Breast epithelium (tissue), 4 donors: ENCODE results near the gene NEIL3. TPM values are rescaled to one million over a fixed set of nuclear protein-coding genes. Genes with fewer than 3 reads are reported as not detected.

Source experiments
- DNase-seq, 2 donors: peaks; one replicate each; pipeline ENCODE4 v3.0.0-alpha.2; 2019; ENCODE audit warnings: low spot score in 2 of 2
- H3K27ac ChIP-seq, 2 donors: fragments of 200-600 bp; sonication (generic) in 1 of 2; one replicate each; pipeline ENCODE4 v1.5.1; 2016 to 2019; ENCODE audit warnings: mild to moderate bottlenecking in 1 of 2
- H3K27me3 ChIP-seq, 2 donors: fragments of 200-600 bp; sonication (generic) in 1 of 2; one replicate each; pipeline versions ENCODE4 v1.5.1 to v1.6.0; 2017 to 2019; ENCODE audit warnings: control low read depth in 1 of 2, mild to moderate bottlenecking in 1 of 2
- H3K36me3 ChIP-seq: fragments of 200-600 bp; one replicate; pipeline ENCODE4 v1.5.1; 2019
- H3K4me1 ChIP-seq, 2 donors: fragments of 200-600 bp; sonication (generic); one replicate each; pipeline ENCODE4 v1.5.1; 2016 to 2019; ENCODE audit warnings: control low read depth in 1 of 2
- H3K4me3 ChIP-seq, 3 donors: fragments of 200-600 bp; sonication (generic); 1 replicate in 2 of 3; 2 replicates in 1 of 3; pipeline ENCODE4 v1.5.1; 2016 to 2019; ENCODE audit warnings: mild to moderate bottlenecking in 3 of 3, moderate library complexity in 2 of 3
- H3K9me3 ChIP-seq, 2 donors: fragments of 200-600 bp; sonication (generic) in 1 of 2; one replicate each; pipeline ENCODE4 v1.5.1; 2016 to 2019; ENCODE audit warnings: control low read depth in 1 of 2
- POLR2A ChIP-seq: fragments of 450-650 bp; IDR thresholded peaks from one replicate; pipeline ENCODE4 v1.6.1; 2016; ENCODE audit warnings: antibody characterized with exemption, mild to moderate bottlenecking, moderate library complexity
- POLR2AphosphoS5 ChIP-seq, 3 donors: sonication (generic); formaldehyde crosslinking; IDR thresholded peaks; one replicate each; pipeline ENCODE4 v1.6.1; 2017; ENCODE audit warnings: antibody characterized with exemption in 3 of 3
- intact Hi-C: fragments of 100-400 bp; cut with DNase I; formaldehyde crosslinking; loops from one replicate; pipeline ENCODE4 v1.15.1; 2023; ENCODE audit warnings: low total_unique reads
- total RNA-seq, 3 donors: library from RNA; depleted of rRNA; stranded (reverse); fragments of >200 nt; gene quantifications; one replicate each; pipeline ENCODE4 v1.1.0, GENCODE V29; 2016
- TF ChIP-seq, protein P1 (sequence below), 3 donors: fragments of 450-650 bp; IDR thresholded peaks; one replicate each; pipeline ENCODE4 v1.5.1; 2016 to 2017; ENCODE audit warnings: antibody characterized with exemption in 3 of 3, mild to moderate bottlenecking in 3 of 3, moderate library complexity in 3 of 3

The NEIL3 gene, protein sequence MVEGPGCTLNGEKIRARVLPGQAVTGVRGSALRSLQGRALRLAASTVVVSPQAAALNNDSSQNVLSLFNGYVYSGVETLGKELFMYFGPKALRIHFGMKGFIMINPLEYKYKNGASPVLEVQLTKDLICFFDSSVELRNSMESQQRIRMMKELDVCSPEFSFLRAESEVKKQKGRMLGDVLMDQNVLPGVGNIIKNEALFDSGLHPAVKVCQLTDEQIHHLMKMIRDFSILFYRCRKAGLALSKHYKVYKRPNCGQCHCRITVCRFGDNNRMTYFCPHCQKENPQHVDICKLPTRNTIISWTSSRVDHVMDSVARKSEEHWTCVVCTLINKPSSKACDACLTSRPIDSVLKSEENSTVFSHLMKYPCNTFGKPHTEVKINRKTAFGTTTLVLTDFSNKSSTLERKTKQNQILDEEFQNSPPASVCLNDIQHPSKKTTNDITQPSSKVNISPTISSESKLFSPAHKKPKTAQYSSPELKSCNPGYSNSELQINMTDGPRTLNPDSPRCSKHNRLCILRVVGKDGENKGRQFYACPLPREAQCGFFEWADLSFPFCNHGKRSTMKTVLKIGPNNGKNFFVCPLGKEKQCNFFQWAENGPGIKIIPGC
- total RNA-seq: under 1 TPM in 1 of 3 donors, not detected in 2; 0.32 TPM

DNA sequence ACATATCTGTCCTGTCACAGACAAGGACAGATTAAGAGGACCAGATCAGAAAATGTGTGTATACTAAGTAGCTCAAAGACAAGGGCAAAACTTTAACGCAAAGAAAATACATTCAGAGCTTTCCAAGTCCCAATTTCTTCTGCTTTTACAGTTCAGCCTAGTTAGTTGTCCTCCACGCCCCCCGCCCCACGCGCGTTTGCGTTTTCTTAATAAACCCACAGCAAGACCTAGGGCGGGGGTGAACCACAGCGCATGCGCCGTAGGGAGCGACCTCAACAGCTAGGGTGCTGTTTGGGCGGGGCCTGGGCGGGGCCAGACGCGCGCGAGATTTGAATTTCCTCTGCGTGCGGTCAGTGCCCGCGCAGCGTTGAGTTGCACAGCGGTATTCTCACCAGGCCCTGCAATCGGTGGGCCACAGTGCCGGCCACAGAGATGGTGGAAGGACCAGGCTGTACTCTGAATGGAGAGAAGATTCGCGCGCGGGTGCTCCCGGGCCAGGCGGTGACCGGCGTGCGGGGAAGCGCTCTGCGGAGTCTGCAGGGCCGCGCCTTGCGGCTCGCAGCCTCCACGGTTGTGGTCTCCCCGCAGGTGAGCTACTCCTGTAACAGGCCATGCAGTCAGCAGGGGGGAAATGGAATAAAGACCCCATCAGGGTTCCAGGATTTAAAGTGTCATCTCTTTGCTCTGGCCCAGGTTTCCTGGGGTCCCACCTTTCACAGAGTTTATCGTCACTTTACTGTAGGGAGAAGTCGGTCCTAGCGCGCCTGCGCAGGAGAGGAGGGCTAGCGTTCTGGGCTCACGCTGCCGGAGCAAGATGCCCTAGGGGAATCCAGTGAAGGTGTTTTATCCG, at the start of gene NEIL3:
NEIL3 (plus strand) TSS at position 353 of the 850 bp plus-strand sequence; CDS start at position 433, 80 bp downstream.
- Histone ChIP-seq H3K27me3 (no peaks in the 10 kb centered on the region), H3K9me3 (no peaks in the 10 kb centered on the region), H3K27ac (no peak within 1 kb of the TSS), H3K4me3 (peak within 1 kb of the TSS; percentile 53 to 77 (median 62)), H3K36me3 (no peaks in the 10 kb centered on the region), H3K4me1 (no peaks in the 10 kb centered on the region)
- DNase-seq: peak; percentile 53 to 78
- no peak for TF ChIP-seq POLR2A
- intact Hi-C loops: no loop called here

DNA sequence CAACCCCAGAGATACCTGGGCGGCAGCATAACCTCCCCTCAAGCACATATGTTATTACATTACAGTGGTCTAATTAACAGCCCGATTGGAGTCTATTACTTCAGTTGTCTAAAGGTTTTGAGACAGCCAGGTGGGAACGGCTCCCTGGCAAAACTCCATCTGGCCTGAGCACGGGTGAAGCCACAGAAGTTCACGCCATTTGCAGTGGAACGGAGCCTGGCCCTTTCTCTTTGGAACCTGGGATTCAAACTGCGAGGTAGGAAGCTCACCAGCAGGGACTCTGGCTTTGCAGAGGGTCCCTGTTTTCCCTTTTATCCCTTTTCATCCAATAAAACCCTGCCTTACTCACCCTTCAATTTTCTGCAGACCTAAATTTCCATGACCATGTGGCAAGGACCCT, 45.9 kb upstream of the NEIL3 start:
- Histone ChIP-seq H3K4me3 (no peak overlapping the region), H3K27me3 (no peaks in the 10 kb centered on the region), H3K36me3 (no peaks in the 10 kb centered on the region), H3K9me3 (no peaks in the 10 kb centered on the region), H3K4me1 (no peaks in the 10 kb centered on the region), H3K27ac (no peak overlapping the region)
- DNase-seq: no peak
- intact Hi-C loops: no loop called here
- TF ChIP-seq POLR2AphosphoS5 (IDR thresholded peaks at IDR 0.05): no peak
- TF ChIP-seq, protein P1, sequence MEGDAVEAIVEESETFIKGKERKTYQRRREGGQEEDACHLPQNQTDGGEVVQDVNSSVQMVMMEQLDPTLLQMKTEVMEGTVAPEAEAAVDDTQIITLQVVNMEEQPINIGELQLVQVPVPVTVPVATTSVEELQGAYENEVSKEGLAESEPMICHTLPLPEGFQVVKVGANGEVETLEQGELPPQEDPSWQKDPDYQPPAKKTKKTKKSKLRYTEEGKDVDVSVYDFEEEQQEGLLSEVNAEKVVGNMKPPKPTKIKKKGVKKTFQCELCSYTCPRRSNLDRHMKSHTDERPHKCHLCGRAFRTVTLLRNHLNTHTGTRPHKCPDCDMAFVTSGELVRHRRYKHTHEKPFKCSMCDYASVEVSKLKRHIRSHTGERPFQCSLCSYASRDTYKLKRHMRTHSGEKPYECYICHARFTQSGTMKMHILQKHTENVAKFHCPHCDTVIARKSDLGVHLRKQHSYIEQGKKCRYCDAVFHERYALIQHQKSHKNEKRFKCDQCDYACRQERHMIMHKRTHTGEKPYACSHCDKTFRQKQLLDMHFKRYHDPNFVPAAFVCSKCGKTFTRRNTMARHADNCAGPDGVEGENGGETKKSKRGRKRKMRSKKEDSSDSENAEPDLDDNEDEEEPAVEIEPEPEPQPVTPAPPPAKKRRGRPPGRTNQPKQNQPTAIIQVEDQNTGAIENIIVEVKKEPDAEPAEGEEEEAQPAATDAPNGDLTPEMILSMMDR (IDR thresholded peaks at IDR 0.05): no peak
- no peak for TF ChIP-seq POLR2A

DNA sequence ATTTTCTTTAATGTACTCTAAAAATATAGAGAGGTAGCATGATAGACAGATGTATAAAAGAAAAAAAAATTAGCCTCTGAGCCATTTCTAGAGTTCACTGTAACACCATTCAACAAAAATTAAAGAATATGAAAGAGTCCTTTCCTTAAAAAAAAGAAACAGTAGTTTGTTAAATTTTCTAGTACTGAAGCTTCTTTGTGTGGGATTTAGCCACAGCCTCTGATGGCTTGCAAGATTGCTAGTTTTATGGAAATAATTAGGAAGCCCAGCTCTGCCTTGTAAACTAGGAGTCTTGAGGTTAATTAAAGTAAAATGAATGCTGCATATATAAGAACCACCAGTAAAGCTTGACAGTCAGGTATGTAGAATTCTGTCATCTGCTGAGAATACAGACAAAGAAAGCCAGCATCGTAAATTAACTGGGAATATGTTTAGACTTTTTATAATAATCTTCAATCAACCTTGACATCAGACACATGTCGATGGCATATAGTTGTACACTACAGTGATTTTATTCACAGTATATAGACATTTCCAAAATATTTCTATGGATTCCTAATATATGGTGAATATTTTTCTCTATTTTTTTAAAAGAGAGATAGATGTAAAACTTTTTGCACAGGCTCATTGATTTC, 44.8 kb upstream of the NEIL3 start:
- no peaks in the 10 kb centered on the region for H3K9me3 ChIP-seq
- H3K36me3 ChIP-seq: no peaks in the 10 kb centered on the region
- no peak for TF ChIP-seq POLR2AphosphoS5 (IDR thresholded peaks at IDR 0.05)
- TF ChIP-seq, protein P1 (IDR thresholded peaks at IDR 0.05): no peak
- no peak for TF ChIP-seq POLR2A
- H3K27ac ChIP-seq: no peak overlapping the region
- no peak for DNase-seq
- no peaks in the 10 kb centered on the region for H3K4me1 ChIP-seq
- no peaks in the 10 kb centered on the region for H3K27me3 ChIP-seq
- H3K4me3 ChIP-seq: no peak overlapping the region
- intact Hi-C loops: no loop called here

DNA sequence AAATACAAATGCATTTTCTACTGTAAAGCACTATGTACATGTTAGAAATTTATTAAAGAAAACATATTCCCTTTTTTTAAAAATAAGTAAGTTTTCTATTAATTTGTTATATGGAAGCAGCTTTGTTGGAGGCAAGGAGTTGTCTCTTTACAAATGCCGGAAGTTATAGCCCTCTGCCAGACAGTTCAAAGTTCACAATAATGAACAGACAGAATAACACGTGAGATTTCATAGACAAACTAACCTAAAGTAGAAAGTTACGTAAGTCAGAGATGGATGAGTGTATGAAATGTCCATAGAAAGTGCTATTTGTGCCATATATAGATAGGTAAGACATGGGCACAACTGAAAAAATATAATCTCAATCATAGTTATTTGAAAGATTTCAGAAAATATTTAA, 43.9 kb upstream of the NEIL3 start:
- DNase-seq: no peak
- intact Hi-C loops: no loop called here
- Histone ChIP-seq H3K36me3 (no peaks in the 10 kb centered on the region), H3K4me1 (no peaks in the 10 kb centered on the region), H3K9me3 (no peaks in the 10 kb centered on the region), H3K27ac (no peak overlapping the region), H3K27me3 (no peaks in the 10 kb centered on the region), H3K4me3 (no peak overlapping the region)
- no peak for TF ChIP-seq POLR2AphosphoS5 (IDR thresholded peaks at IDR 0.05)

DNA sequence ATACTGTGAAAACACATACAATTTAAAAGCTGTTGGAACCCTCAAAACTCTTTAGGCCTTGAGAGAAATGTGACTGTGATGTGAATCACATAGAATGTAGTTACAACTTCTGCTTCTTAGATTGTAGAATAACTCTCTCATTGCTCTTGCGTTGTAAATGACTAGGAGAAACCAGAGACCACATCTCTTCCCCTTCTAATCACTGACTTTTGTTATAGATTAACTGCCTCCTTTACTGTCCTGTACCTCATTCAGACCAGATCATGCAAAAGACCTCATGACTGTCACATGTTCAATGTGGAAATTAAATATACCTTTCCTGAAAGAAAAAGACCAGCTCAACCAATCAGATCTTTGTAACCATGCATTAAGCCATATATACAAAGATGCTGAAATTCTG, 43.2 kb upstream of the NEIL3 start:
- Histone ChIP-seq H3K27ac (no peak overlapping the region), H3K27me3 (no peaks in the 10 kb centered on the region), H3K36me3 (no peaks in the 10 kb centered on the region), H3K4me3 (no peak overlapping the region), H3K4me1 (no peaks in the 10 kb centered on the region), H3K9me3 (no peaks in the 10 kb centered on the region)
- intact Hi-C loops: no loop called here
- DNase-seq: no peak
- no peak for TF ChIP-seq POLR2AphosphoS5 (IDR thresholded peaks at IDR 0.05)
- TF ChIP-seq POLR2A: no peak
- TF ChIP-seq, protein P1 (IDR thresholded peaks at IDR 0.05): no peak
